HepG2 (cell line): Measurements from ENCODE around the gene CHST3. TPM values are rescaled to one million over a fixed set of nuclear protein-coding genes. Genes with fewer than 3 reads are reported as not detected.
A peak's percentile ranks its signal among the peaks of the same experiment; 100 is the strongest.

Experiments
- EP300 ChIP-seq, 3 experiments: sonication (generic) in 1 of 3; formaldehyde crosslinking in 1 of 3; IDR thresholded peaks; 2 replicates each; pipeline versions ENCODE4 v1.5.1 to v1.6.1; 2011 to 2020; ENCODE audit warnings: low read depth in 2 of 3, low read length in 2 of 3, borderline replicate concordance in 1 of 3, improper control_type of control experiment in 1 of 3, mild to moderate bottlenecking in 1 of 3, missing genetic modification reagents in 1 of 3, moderate library complexity in 1 of 3
- JDP2 ChIP-seq: sonication (generic); formaldehyde crosslinking; IDR thresholded peaks from 2 replicates; pipeline ENCODE4 v1.8.1; 2022; ENCODE audit warnings: missing genetic modification reagents, borderline replicate concordance
- SETDB1 ChIP-seq: sonication (generic); formaldehyde crosslinking; IDR thresholded peaks from 2 replicates; pipeline ENCODE4 v1.5.1; 2020; ENCODE audit warnings: missing genetic modification reagents, mild to moderate bottlenecking, borderline replicate concordance
- ZNF207 ChIP-seq: fragments of 450-650 bp; IDR thresholded peaks from 2 replicates; pipeline ENCODE4 v1.6.1; 2016; ENCODE audit warnings: antibody characterized with exemption, borderline replicate concordance
- ZNF3 ChIP-seq: IDR thresholded peaks from 2 replicates; pipeline ENCODE4 v1.7.0; 2017; ENCODE audit warnings: inconsistent platforms
- ZNF552 ChIP-seq: sonication (generic); formaldehyde crosslinking; IDR thresholded peaks from 2 replicates; pipeline ENCODE4 v1.9.0; 2022; ENCODE audit warnings: missing genetic modification reagents, mild to moderate bottlenecking, borderline replicate concordance
- ZNF558 ChIP-seq: sonication (generic); formaldehyde crosslinking; IDR thresholded peaks from 2 replicates; pipeline ENCODE4 v1.9.0; 2022; ENCODE audit warnings: mild to moderate bottlenecking, missing genetic modification reagents, borderline replicate concordance
- ZNF607 ChIP-seq: sonication (generic); formaldehyde crosslinking; IDR thresholded peaks from 2 replicates; pipeline ENCODE4 v1.5.1; 2020; ENCODE audit warnings: missing genetic modification reagents, mild to moderate bottlenecking, borderline replicate concordance
- ZNF614 ChIP-seq: IDR thresholded peaks from 2 replicates; pipeline ENCODE4 v1.6.1; 2018; ENCODE audit warnings: missing biosample characterization, missing genetic modification reagents, inconsistent platforms, borderline replicate concordance
- ZNF773 ChIP-seq: sonication (generic); formaldehyde crosslinking; IDR thresholded peaks from 2 replicates; pipeline ENCODE4 v1.4.0; 2020; ENCODE audit warnings: missing genetic modification reagents, borderline replicate concordance
- ZNF891 ChIP-seq: sonication (generic); formaldehyde crosslinking; IDR thresholded peaks from 2 replicates; pipeline ENCODE4 v1.5.0; 2020; ENCODE audit warnings: mild to moderate bottlenecking, missing genetic modification reagents
- polyA plus RNA-seq, 8 experiments: library from polyadenylated mRNA; depleted of rRNA in 3 of 8; stranded (reverse) in 7 of 8; unstranded in 1 of 8; fragments of >200 nt; fragmentation: Illumina TruSeq in 4 of 8; extraction: Trizol in 4 of 8; gene quantifications; 2 replicates each; pipeline versions ENCODE4 v1.2.1 to v1.2.3, GENCODE V29; 2011 to 2016; ENCODE audit warnings: low read depth in 4 of 8, missing spikeins in 1 of 8, mixed read lengths in 1 of 8; ENCODE audit not compliant: insufficient read depth in 1 of 8
- total RNA-seq, 5 experiments: library from RNA; depleted of rRNA; stranded (reverse); fragments of >200 nt; fragmentation: Illumina TruSeq; extraction: Trizol; gene quantifications; 2 replicates each; pipeline ENCODE4 v1.2.3, GENCODE V29; 2016; ENCODE audit warnings: low read depth in 1 of 5
- TF ChIP-seq, protein P1 (sequence below): sonication (generic); formaldehyde crosslinking; IDR thresholded peaks from 2 replicates; pipeline ENCODE4 v1.4.0; 2020; ENCODE audit warnings: missing genetic modification reagents
- TF ChIP-seq, protein P2 (sequence below): sonication (generic); formaldehyde crosslinking; IDR thresholded peaks from 2 replicates; pipeline ENCODE4 v1.4.0; 2020; ENCODE audit warnings: missing genetic modification reagents, borderline replicate concordance
- TF ChIP-seq, protein P3 (sequence below): sonication (generic); formaldehyde crosslinking; IDR thresholded peaks from 2 replicates; pipeline ENCODE4 v1.4.0; 2020; ENCODE audit warnings: missing genetic modification reagents, borderline replicate concordance

CHST3 gene
- total and polyA plus RNA-seq, 2 of the 13 experiments (the other 11 are each of a cell fraction or from before 2014, with no cell fraction given): 7.2 to 18.7 TPM

DNA sequence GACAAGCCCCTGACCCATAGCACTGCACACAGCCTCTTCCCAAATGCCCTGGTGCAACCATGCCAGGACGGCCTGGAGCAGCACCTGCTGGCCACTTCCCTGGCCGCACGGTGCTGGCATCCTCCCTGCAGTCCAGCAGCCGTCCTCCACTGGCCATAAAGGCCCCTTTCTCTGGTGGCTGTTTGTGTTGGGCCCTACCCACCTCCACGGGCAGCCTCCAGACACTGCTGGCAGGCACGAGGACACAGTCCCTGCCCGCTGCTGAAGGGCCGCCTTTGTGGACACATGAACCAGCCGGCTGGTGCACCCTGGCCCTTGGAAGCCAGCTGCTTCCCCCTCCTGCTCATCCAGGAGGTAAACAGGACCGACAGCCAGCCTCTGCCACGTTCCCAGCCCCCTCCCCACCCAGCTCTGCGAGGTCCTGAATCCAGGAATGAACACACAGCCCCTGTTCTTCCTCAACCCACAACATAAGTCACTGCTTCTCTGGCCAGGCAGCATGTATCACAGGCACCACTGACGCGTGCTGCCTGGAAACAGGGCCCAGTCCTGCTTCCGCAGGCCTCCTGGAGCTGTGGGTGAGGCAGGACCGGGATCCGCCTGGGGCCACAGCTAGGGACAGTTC lies 80.3 kb downstream of the CHST3 start (continued):
- TF ChIP-seq, protein P1, sequence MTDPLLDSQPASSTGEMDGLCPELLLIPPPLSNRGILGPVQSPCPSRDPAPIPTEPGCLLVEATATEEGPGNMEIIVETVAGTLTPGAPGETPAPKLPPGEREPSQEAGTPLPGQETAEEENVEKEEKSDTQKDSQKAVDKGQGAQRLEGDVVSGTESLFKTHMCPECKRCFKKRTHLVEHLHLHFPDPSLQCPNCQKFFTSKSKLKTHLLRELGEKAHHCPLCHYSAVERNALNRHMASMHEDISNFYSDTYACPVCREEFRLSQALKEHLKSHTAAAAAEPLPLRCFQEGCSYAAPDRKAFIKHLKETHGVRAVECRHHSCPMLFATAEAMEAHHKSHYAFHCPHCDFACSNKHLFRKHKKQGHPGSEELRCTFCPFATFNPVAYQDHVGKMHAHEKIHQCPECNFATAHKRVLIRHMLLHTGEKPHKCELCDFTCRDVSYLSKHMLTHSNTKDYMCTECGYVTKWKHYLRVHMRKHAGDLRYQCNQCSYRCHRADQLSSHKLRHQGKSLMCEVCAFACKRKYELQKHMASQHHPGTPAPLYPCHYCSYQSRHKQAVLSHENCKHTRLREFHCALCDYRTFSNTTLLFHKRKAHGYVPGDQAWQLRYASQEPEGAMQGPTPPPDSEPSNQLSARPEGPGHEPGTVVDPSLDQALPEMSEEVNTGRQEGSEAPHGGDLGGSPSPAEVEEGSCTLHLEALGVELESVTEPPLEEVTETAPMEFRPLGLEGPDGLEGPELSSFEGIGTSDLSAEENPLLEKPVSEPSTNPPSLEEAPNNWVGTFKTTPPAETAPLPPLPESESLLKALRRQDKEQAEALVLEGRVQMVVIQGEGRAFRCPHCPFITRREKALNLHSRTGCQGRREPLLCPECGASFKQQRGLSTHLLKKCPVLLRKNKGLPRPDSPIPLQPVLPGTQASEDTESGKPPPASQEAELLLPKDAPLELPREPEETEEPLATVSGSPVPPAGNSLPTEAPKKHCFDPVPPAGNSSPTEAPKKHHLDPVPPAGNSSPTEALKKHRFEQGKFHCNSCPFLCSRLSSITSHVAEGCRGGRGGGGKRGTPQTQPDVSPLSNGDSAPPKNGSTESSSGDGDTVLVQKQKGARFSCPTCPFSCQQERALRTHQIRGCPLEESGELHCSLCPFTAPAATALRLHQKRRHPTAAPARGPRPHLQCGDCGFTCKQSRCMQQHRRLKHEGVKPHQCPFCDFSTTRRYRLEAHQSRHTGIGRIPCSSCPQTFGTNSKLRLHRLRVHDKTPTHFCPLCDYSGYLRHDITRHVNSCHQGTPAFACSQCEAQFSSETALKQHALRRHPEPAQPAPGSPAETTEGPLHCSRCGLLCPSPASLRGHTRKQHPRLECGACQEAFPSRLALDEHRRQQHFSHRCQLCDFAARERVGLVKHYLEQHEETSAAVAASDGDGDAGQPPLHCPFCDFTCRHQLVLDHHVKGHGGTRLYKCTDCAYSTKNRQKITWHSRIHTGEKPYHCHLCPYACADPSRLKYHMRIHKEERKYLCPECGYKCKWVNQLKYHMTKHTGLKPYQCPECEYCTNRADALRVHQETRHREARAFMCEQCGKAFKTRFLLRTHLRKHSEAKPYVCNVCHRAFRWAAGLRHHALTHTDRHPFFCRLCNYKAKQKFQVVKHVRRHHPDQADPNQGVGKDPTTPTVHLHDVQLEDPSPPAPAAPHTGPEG (CRISPR knock-in tag): 0 out of 2 replicates have a peak, but pooled peaks have one; percentile 23
- TF ChIP-seq ZNF773 (CRISPR knock-in tag) (no peak), ZNF607 (CRISPR knock-in tag) (peak; percentile 67; the same call in 1 of the 2 replicates), ZNF614 (peak; percentile 61; the same call in 1 of the 2 replicates), SETDB1 (CRISPR knock-in tag) (no peak), ZNF552 (CRISPR knock-in tag) (no peak), ZNF891 (CRISPR knock-in tag) (peak; percentile 73; the same call in 1 of the 2 replicates), ZNF3 (CRISPR knock-in tag) (no peak), ZNF558 (no peak), JDP2 (CRISPR knock-in tag) (no peak), ZNF207 (no peak), EP300 (IDR thresholded peaks at IDR 0.05; ENCODE audit: low read depth in 2 of 2, low read length in 2 of 2) (peak in 1 of 2 experiments; percentile 20; a peak in 1 of 4 replicates), EP300 (CRISPR knock-in tag; IDR thresholded peaks at IDR 0.05; ENCODE audit: borderline replicate concordance) (peak; percentile 26; the same call in 1 of the 2 replicates)
- TF ChIP-seq, protein P2, sequence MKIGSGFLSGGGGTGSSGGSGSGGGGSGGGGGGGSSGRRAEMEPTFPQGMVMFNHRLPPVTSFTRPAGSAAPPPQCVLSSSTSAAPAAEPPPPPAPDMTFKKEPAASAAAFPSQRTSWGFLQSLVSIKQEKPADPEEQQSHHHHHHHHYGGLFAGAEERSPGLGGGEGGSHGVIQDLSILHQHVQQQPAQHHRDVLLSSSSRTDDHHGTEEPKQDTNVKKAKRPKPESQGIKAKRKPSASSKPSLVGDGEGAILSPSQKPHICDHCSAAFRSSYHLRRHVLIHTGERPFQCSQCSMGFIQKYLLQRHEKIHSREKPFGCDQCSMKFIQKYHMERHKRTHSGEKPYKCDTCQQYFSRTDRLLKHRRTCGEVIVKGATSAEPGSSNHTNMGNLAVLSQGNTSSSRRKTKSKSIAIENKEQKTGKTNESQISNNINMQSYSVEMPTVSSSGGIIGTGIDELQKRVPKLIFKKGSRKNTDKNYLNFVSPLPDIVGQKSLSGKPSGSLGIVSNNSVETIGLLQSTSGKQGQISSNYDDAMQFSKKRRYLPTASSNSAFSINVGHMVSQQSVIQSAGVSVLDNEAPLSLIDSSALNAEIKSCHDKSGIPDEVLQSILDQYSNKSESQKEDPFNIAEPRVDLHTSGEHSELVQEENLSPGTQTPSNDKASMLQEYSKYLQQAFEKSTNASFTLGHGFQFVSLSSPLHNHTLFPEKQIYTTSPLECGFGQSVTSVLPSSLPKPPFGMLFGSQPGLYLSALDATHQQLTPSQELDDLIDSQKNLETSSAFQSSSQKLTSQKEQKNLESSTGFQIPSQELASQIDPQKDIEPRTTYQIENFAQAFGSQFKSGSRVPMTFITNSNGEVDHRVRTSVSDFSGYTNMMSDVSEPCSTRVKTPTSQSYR (CRISPR knock-in tag): peak; percentile 61; the same call in 1 of the 2 replicates
- TF ChIP-seq, protein P3, sequence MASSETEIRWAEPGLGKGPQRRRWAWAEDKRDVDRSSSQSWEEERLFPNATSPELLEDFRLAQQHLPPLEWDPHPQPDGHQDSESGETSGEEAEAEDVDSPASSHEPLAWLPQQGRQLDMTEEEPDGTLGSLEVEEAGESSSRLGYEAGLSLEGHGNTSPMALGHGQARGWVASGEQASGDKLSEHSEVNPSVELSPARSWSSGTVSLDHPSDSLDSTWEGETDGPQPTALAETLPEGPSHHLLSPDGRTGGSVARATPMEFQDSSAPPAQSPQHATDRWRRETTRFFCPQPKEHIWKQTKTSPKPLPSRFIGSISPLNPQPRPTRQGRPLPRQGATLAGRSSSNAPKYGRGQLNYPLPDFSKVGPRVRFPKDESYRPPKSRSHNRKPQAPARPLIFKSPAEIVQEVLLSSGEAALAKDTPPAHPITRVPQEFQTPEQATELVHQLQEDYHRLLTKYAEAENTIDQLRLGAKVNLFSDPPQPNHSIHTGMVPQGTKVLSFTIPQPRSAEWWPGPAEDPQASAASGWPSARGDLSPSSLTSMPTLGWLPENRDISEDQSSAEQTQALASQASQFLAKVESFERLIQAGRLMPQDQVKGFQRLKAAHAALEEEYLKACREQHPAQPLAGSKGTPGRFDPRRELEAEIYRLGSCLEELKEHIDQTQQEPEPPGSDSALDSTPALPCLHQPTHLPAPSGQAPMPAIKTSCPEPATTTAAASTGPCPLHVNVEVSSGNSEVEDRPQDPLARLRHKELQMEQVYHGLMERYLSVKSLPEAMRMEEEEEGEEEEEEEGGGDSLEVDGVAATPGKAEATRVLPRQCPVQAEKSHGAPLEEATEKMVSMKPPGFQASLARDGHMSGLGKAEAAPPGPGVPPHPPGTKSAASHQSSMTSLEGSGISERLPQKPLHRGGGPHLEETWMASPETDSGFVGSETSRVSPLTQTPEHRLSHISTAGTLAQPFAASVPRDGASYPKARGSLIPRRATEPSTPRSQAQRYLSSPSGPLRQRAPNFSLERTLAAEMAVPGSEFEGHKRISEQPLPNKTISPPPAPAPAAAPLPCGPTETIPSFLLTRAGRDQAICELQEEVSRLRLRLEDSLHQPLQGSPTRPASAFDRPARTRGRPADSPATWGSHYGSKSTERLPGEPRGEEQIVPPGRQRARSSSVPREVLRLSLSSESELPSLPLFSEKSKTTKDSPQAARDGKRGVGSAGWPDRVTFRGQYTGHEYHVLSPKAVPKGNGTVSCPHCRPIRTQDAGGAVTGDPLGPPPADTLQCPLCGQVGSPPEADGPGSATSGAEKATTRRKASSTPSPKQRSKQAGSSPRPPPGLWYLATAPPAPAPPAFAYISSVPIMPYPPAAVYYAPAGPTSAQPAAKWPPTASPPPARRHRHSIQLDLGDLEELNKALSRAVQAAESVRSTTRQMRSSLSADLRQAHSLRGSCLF (CRISPR knock-in tag): no peak
